GM18507 (cell line): ENCODE results near the gene ANKRD30B.
"Not testable (repeated sequence)": the region's sequence is repeated elsewhere in the genome, so short reads cannot be mapped to it uniquely, and the experiment has no call there.

Experiments
- DNase-seq: peaks from one replicate; pipeline ENCODE4 v3.0.0; 2011; ENCODE audit warnings: low read depth; ENCODE audit not compliant: insufficient read length; ENCODE audit errors: extremely low spot score
- FAIRE-seq: peaks from 2 replicates; lab custom pipeline; 2011; peaks lifted over from hg19 to GRCh38; lab: Jason Lieb, UNC

Gene ANKRD30B

DNA sequence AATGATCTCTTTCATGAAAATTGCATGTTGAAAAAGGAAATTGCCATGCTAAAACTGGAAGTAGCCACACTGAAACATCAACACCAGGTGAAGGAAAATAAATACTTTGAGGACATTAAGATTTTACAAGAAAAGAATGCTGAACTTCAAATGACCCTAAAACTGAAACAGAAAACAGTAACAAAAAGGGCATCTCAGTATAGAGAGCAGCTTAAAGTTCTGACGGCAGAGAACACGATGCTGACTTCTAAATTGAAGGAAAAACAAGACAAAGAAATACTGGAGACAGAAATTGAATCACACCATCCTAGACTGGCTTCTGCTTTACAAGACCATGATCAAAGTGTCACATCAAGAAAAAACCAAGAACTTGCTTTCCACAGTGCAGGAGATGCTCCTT lies 103.6 kb downstream of the ANKRD30B start:
- FAIRE-seq, DNase-seq: not testable (repeated sequence)

DNA sequence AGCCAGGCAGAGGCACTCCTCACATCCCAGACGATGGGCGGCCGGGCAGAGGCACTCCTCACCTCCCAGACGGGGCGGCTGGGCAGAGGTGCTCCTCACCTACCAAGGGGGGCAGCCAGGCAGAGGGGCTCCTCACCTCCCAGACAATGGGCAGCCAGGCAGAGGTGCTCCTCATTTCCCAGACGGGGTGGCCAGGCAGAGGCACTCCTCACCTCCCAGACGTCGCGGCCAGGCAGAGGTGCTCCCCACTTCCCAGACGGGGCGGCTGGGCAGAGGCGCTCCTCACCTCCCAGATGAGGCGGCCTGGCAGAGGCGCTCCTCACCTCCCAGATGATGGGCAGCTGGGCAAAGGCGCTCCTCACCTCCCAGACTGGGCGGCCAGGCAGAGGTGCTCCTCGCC lies 107.7 kb downstream of the ANKRD30B start:
- DNase-seq, FAIRE-seq: not testable (repeated sequence)

DNA sequence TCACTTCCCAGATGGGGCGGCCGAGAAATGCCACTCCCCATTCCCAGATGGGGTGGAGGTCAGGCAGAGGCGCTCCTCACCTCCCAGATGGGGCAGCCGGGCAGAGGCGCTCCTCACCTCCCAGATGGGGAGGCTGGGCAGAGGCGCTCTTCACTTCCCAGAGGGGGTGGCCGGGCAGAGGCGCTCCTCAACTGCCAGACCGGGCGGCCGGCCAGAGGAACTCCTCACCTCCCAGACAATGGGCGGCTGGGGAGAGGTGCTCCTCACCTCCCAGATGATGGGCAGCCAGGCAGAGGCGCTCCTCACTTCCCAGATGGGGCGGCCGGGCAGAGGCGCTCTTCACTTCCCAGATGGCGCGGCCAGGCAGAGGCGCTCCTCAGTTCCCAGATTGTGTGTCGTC lies 108.3 kb downstream of the ANKRD30B start:
- not testable (repeated sequence) for DNase-seq, FAIRE-seq

- not testable (repeated sequence) for DNase-seq, FAIRE-seq
Observed at GRCh38 chr18:14858514-14858913, 110.5 kb downstream of the ANKRD30B start.

- not testable (repeated sequence) for FAIRE-seq, DNase-seq
Observed at GRCh38 chr18:14859995-14860394, 112.0 kb downstream of the ANKRD30B start.

GRCh38 chr18:14866426-14866825 lies 118.5 kb downstream of the ANKRD30B start:
- not testable (repeated sequence) for FAIRE-seq, DNase-seq

- DNase-seq, FAIRE-seq: not testable (repeated sequence)
Observed at GRCh38 chr18:14867988-14868387, 120.0 kb downstream of the ANKRD30B start.

GRCh38 chr18:14868825-14869224 lies 120.9 kb downstream of the ANKRD30B start:
- not testable (repeated sequence) for DNase-seq, FAIRE-seq

- DNase-seq, FAIRE-seq: not testable (repeated sequence)
Observed at GRCh38 chr18:14878826-14879225, 130.9 kb downstream of the ANKRD30B start.

DNA sequence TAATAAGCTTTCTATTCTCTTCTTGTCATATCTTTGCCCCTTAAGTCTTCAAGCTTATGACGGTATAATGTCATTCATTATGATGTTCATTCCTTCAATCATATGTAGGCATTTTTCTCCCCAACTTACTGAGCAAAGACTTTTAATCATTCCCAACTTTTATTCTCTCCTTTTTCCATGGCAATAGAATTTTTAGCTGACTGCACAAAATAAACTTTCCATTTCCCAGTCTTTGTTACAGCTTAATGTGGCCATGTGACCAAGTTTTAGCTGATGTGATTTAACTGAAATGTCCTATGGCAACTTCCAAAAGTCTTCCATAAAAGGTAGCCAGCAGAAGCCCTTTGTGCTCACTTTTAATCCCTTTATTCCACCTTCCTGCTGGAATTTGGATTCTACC lies 152.5 kb downstream of the ANKRD30B start:
- FAIRE-seq = no peak
- DNase-seq = no peak
